OCI-LY3 (cell line): Measurements from ENCODE around the gene TAGAP.

Experiments
- CTCF ChIP-seq: fragments of 200-600, 300-600 bp; sonication (generic); IDR thresholded peaks from 2 replicates; pipeline ENCODE4 v1.5.1; 2014; ENCODE audit warnings: antibody characterized with exemption, low read length, low read depth
- EZH2phosphoT487 ChIP-seq: fragments of 200-600 bp; shearing (Covaris generic); IDR thresholded peaks from 2 replicates; pipeline ENCODE4 v1.6.1; 2018; ENCODE audit warnings: antibody characterized with exemption, mixed run types, low read depth

GRCh38 chr6:159020011-159020410 lies 24.8 kb downstream of the TAGAP start:
- TF ChIP-seq CTCF: no peak
- no peak for TF ChIP-seq EZH2phosphoT487
